NB4 (cell line): ENCODE measurements around the gene GPR183.

Experiments used
- DNase-seq: peaks from one replicate; pipeline ENCODE4 v3.0.0; 2010; ENCODE audit warnings: low read depth
- H3K4me3 ChIP-seq: one replicate; pipeline ENCODE4 v1.5.1; 2011; ENCODE audit warnings: mild to moderate bottlenecking, low read depth, low read length, moderate library complexity
- CTCF ChIP-seq: IDR thresholded peaks from one replicate; pipeline ENCODE4 v1.5.1; 2012; ENCODE audit warnings: low read depth, low read length
- MYC ChIP-seq: IDR thresholded peaks from 2 replicates; pipeline ENCODE4 v1.6.1; 2011; ENCODE audit warnings: low read depth, low read length
- POLR2A ChIP-seq: IDR thresholded peaks from 2 replicates; pipeline ENCODE4 v1.6.1; 2011; ENCODE audit warnings: mild to moderate bottlenecking; ENCODE audit not compliant: insufficient read length; ENCODE audit errors: extremely low read depth
- TF ChIP-seq, protein P1 (sequence below): IDR thresholded peaks from 2 replicates; pipeline ENCODE4 v1.6.1; 2011; ENCODE audit warnings: low read depth, low read length

Gene GPR183

GRCh38 chr13:99311137-99311536, 3.9 kb upstream of the GPR183 start:
- DNase-seq, result peak; percentile 76
- H3K4me3 ChIP-seq, result no peak overlapping the region
- TF ChIP-seq POLR2A (no peak), MYC (no peak), CTCF (no peak)
- TF ChIP-seq, protein P1, sequence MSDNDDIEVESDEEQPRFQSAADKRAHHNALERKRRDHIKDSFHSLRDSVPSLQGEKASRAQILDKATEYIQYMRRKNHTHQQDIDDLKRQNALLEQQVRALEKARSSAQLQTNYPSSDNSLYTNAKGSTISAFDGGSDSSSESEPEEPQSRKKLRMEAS, result no peak

GRCh38 chr13:99310382-99311031, 3.3 kb upstream of the GPR183 start:
- TF ChIP-seq CTCF (no peak), MYC (no peak), POLR2A (no peak)
- TF ChIP-seq, protein P1, result no peak
- DNase-seq, result peak; percentile 64
- no peak overlapping the region for H3K4me3 ChIP-seq

DNA sequence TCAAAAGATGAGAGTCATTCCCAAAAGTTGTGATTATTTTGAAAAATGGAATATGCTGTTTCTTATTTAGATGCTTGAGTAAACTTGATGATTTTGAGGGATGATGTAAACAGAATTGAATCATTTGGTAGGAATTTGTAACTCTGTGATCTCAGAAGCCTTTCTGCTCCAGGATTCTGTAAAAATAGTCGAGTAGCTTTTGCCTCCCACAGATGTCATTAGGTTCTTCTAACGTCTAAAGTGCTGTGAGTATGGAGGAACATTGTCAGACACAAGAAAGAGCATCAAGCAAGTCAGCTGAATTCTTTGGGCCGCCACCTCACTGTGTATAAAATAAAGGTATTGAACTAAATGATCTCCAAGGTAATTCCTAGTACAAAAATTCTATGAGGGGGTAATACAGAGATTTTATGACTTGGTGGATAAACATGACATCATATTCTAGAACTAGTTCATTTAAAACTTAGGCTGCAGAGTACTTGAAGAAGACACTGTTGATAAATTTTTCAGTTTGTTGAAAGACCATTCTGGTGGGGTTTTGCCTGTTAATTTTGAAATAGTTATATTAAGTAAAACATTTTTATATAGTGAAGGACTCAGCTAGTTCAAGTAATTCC, 1.4 kb upstream of the GPR183 start:
- DNase-seq, result no peak

GRCh38 chr13:99307648-99308339, 595 bp upstream of the GPR183 start:
- TF ChIP-seq POLR2A (no peak), MYC (no peak), CTCF (no peak)
- TF ChIP-seq, protein P1, result no peak
- no peak overlapping the region for H3K4me3 ChIP-seq
- peak; percentile 68 for DNase-seq

More for the DNA sequence above, 1.4 kb upstream of the GPR183 start:
- no peak for TF ChIP-seq POLR2A
- TF ChIP-seq MYC, result no peak
- TF ChIP-seq, protein P1, result no peak
- TF ChIP-seq CTCF, result no peak
- no peak overlapping the region for H3K4me3 ChIP-seq

- no peak overlapping the region for H3K4me3 ChIP-seq
- DNase-seq, result no peak
- TF ChIP-seq MYC (no peak), CTCF (no peak), POLR2A (no peak)
- TF ChIP-seq, protein P1, result no peak
Observed at GRCh38 chr13:99305566-99305965, 1.6 kb downstream of the GPR183 start.
